Posterior vena cava (tissue), 2 donors: ENCODE results near the gene TRIM7. TPM values are rescaled to one million over a fixed set of nuclear protein-coding genes. Genes with fewer than 3 reads are reported as not detected.

Experiments
- DNase-seq: peaks from one replicate; pipeline ENCODE4 v3.0.0-alpha.2; 2020; ENCODE audit warnings: low spot score
- intact Hi-C, 2 donors: fragments of 100-400 bp; cut with DNase I; formaldehyde crosslinking; loops; one replicate each; pipeline versions ENCODE4 v1.14.1 to v1.14.2; 2022 to 2023
- microRNA-seq, 2 donors: library from miRNA; unstranded; fragments of <30 nt; microRNA quantifications; one replicate each; pipeline ENCODE4 v1.2.0, GENCODE V29; 2020 to 2021; ENCODE audit warnings: borderline microRNAs expressed in 2 of 2
- total RNA-seq, 2 donors: library from RNA; stranded (reverse); fragmentation: NEBNext Ultra II Directional; extraction: Animal tissue kit (Norgen Biotek cat#: 25700); gene quantifications; one replicate each; pipeline ENCODE4 v1.2.1, GENCODE V29; 2021
- donor health status: DM: yes; HTN: yes; CAD: no.
- donor health status: DM: yes; HTN: yes; CAD: no.

The TRIM7 gene
- total RNA-seq, 2 donors from 2014 or later = 3.1 to 3.5 TPM

- intact Hi-C loops = no loop called here
- DNase-seq = no peak
These were observed 59.9 kb downstream of the TRIM7 start for GRCh38 chr5:181145133-181145532.

Small RNA genes within 50 kb of the gene (microRNA-seq; reads per million reads assigned to microRNA genes)
- 0 reads per million in 2 donors for gene MIR4638

Other genes starting within 250 kb of the TRIM7 start
- not detected for gene BTNL3, start 216.3 kb downstream of the TRIM7 start, total RNA-seq
- gene BTNL9, start 164.9 kb downstream of the TRIM7 start, total RNA-seq = 10 to 100 TPM; 13.4 to 22.6 TPM
- gene OR2V1, start 74.0 kb downstream of the TRIM7 start, total RNA-seq = not detected
- gene OR2V2, start 57.6 kb downstream of the TRIM7 start, total RNA-seq = not detected
- 10 to 100 TPM; 15.2 to 20.4 TPM for gene TRIM41, start 18.1 kb upstream of the TRIM7 start, total RNA-seq
- gene RACK1, start 38.7 kb upstream of the TRIM7 start, total RNA-seq = 1,000 to 10,000 TPM; 1,013 to 1,030 TPM
- gene TRIM52, start 55.9 kb upstream of the TRIM7 start, total RNA-seq = 10 to 100 TPM in 1 of 2 donors, 1 to 10 TPM in 1; 9.5 to 12.1 TPM
- gene OR4F3, start 162.1 kb upstream of the TRIM7 start, total RNA-seq = not detected